H9 (cell line): ENCODE data around the gene ATP1A4. TPM values are rescaled to one million over a fixed set of nuclear protein-coding genes. Genes with fewer than 3 reads are reported as not detected.

ENCODE experiments used
- DNase-seq: peaks from one replicate; pipeline ENCODE4 v3.0.0-alpha.2; 2017
- H2AFZ ChIP-seq: one replicate; pipeline ENCODE4 v1.6.1; 2013; ENCODE audit warnings: mild to moderate bottlenecking, low read length, control low read depth, moderate library complexity
- H2AK5ac ChIP-seq: 2 replicates; pipeline ENCODE4 v1.6.1; 2013; ENCODE audit warnings: low read length, control low read depth, mixed read lengths; ENCODE audit not compliant: insufficient read length
- H2BK120ac ChIP-seq: one replicate; pipeline ENCODE4 v1.6.1; 2013; ENCODE audit warnings: low read depth, mild to moderate bottlenecking, low read length, control low read depth, inconsistent platforms; ENCODE audit not compliant: poor library complexity, severe bottlenecking
- H2BK12ac ChIP-seq: 2 replicates; pipeline ENCODE4 v1.6.1; 2013; ENCODE audit warnings: low read length, control low read depth, mixed read lengths, low read depth; ENCODE audit not compliant: insufficient read length
- H2BK15ac ChIP-seq: 2 replicates; pipeline ENCODE4 v1.6.1; 2013; ENCODE audit warnings: low read depth, low read length, control low read depth
- H2BK20ac ChIP-seq: one replicate; pipeline ENCODE4 v1.6.1; 2013; ENCODE audit warnings: low read depth, mild to moderate bottlenecking, low read length, control low read depth, inconsistent platforms; ENCODE audit not compliant: poor library complexity, severe bottlenecking
- H2BK5ac ChIP-seq: 2 replicates; pipeline ENCODE4 v1.6.1; 2013; ENCODE audit warnings: low read length, control low read depth, mixed read lengths; ENCODE audit not compliant: insufficient read length
- H3K14ac ChIP-seq: 2 replicates; pipeline ENCODE4 v1.6.1; 2013; ENCODE audit warnings: low read length, control low read depth; ENCODE audit not compliant: insufficient read depth
- H3K18ac ChIP-seq: 2 replicates; pipeline ENCODE4 v1.6.1; 2013; ENCODE audit warnings: low read depth, mild to moderate bottlenecking, mixed read lengths, low read length, control low read depth; ENCODE audit not compliant: insufficient read length
- H3K23ac ChIP-seq: 2 replicates; pipeline ENCODE4 v1.6.1; 2013; ENCODE audit warnings: low read length, control low read depth, mixed read lengths, low read depth; ENCODE audit not compliant: insufficient read length
- H3K23me2 ChIP-seq: 2 replicates; pipeline ENCODE4 v1.6.1; 2013; ENCODE audit warnings: low read depth, mild to moderate bottlenecking, mixed read lengths, low read length, control low read depth; ENCODE audit not compliant: insufficient read length, poor library complexity, severe bottlenecking
- H3K27ac ChIP-seq: 2 replicates; pipeline ENCODE4 v1.5.1; 2013; ENCODE audit warnings: low read length, control low read depth, mixed read lengths, low read depth; ENCODE audit not compliant: insufficient read length
- H3K27me3 ChIP-seq: 2 replicates; pipeline ENCODE4 v1.6.1; 2013; ENCODE audit warnings: low read length, control low read depth, inconsistent platforms; ENCODE audit not compliant: insufficient read depth
- H3K4ac ChIP-seq: 2 replicates; pipeline ENCODE4 v1.6.1; 2013; ENCODE audit warnings: low read depth, mild to moderate bottlenecking, control low read depth, inconsistent platforms, low read length, moderate library complexity
- H3K4me1 ChIP-seq: 2 replicates; pipeline ENCODE4 v1.6.1; 2013; ENCODE audit warnings: low read length, control low read depth, inconsistent platforms; ENCODE audit not compliant: insufficient read depth
- H3K4me2 ChIP-seq: 2 replicates; pipeline ENCODE4 v1.6.1; 2013; ENCODE audit warnings: low read length, control low read depth, mixed read lengths; ENCODE audit not compliant: insufficient read length, insufficient read depth
- H3K56ac ChIP-seq: 2 replicates; pipeline ENCODE4 v1.6.1; 2013; ENCODE audit warnings: low read depth, mild to moderate bottlenecking, mixed read lengths, low read length, control low read depth; ENCODE audit not compliant: insufficient read length
- H3K79me1 ChIP-seq: 2 replicates; pipeline ENCODE4 v1.6.1; 2013; ENCODE audit warnings: low read depth, mild to moderate bottlenecking, moderate library complexity, low read length, control low read depth, inconsistent platforms; ENCODE audit not compliant: insufficient read depth, poor library complexity, severe bottlenecking
- H3K79me2 ChIP-seq: 2 replicates; pipeline ENCODE4 v1.6.1; 2013; ENCODE audit warnings: low read length, control low read depth, inconsistent platforms; ENCODE audit not compliant: insufficient read depth
- H3K9ac ChIP-seq: 2 replicates; pipeline ENCODE4 v1.6.1; 2013; ENCODE audit warnings: low read length, control low read depth, mixed read lengths; ENCODE audit not compliant: insufficient read length; ENCODE audit errors: extremely low read depth
- H3K9me3 ChIP-seq: one replicate; pipeline ENCODE4 v1.6.1; 2013; ENCODE audit warnings: low read depth, low read length, inconsistent platforms; ENCODE audit not compliant: control insufficient read depth
- H3T11ph ChIP-seq: one replicate; pipeline ENCODE4 v1.6.1; 2013; ENCODE audit warnings: mild to moderate bottlenecking, low read length, control low read depth, inconsistent platforms
- H4K20me1 ChIP-seq: one replicate; pipeline ENCODE4 v1.6.1; 2013; ENCODE audit not compliant: control insufficient read depth, insufficient read length, insufficient read depth
- H4K5ac ChIP-seq: 2 replicates; pipeline ENCODE4 v1.6.1; 2013; ENCODE audit warnings: low read depth, mild to moderate bottlenecking, mixed read lengths, low read length, control low read depth; ENCODE audit not compliant: insufficient read length
- H4K8ac ChIP-seq: replicated peaks from 2 replicates; pipeline ENCODE4 v1.6.1; 2013; ENCODE audit warnings: low read length, control low read depth, mixed read lengths, low read depth; ENCODE audit not compliant: insufficient read length
- H4K91ac ChIP-seq: 2 replicates; pipeline ENCODE4 v1.6.1; 2013; ENCODE audit warnings: low read depth, mild to moderate bottlenecking, moderate library complexity, mixed read lengths, low read length, control low read depth; ENCODE audit not compliant: insufficient read length
- H3K27ac Mint-ChIP-seq, 3 experiments: 2 replicates in 2 of 3; 3 replicates in 1 of 3; pipeline ENCODE4 v1.8.0; 2020 to 2021; ENCODE audit warnings: mixed read lengths in 3 of 3, mild to moderate bottlenecking in 1 of 3, moderate library complexity in 1 of 3
- H3K27me3 Mint-ChIP-seq: 2 replicates; pipeline ENCODE4 v1.8.0; 2021; ENCODE audit warnings: low read depth, mild to moderate bottlenecking, moderate library complexity, mixed read lengths
- H3K36me3 Mint-ChIP-seq, 3 experiments: 2 replicates in 2 of 3; 3 replicates in 1 of 3; pipeline ENCODE4 v1.8.0; 2020 to 2021; ENCODE audit warnings: low read depth in 3 of 3, mixed read lengths in 3 of 3; ENCODE audit not compliant: insufficient read depth in 1 of 3
- H3K4me1 Mint-ChIP-seq, 2 experiments: 2 replicates each; pipeline ENCODE4 v1.8.0; 2020; ENCODE audit warnings: mixed read lengths in 2 of 2
- H3K4me3 Mint-ChIP-seq, 2 experiments: 2 replicates in 1 of 2; 3 replicates in 1 of 2; pipeline ENCODE4 v1.8.0; 2020 to 2021; ENCODE audit warnings: mild to moderate bottlenecking in 2 of 2, mixed read lengths in 2 of 2, moderate library complexity in 1 of 2
- H3K9me3 Mint-ChIP-seq, 2 experiments: 2 replicates in 1 of 2; 3 replicates in 1 of 2; pipeline ENCODE4 v1.8.0; 2020; ENCODE audit warnings: mild to moderate bottlenecking in 2 of 2, mixed read lengths in 2 of 2, moderate library complexity in 1 of 2
- CTCF ChIP-seq: fragments of 200-600 bp; sonication (generic); conservative IDR thresholded peaks from 3 replicates; pipeline ENCODE4 v1.8.0; 2021; ENCODE audit warnings: antibody characterized with exemption, mild to moderate bottlenecking
- WGBS: extraction: QIAGEN DNeasy Blood & Tissue Kit; methylation state at CpG from one replicate; pipeline ENCODE4 v1.1.7; 2013; ENCODE audit warnings: missing lambda C conversion rate, low lambda C conversion rate, mixed read lengths; ENCODE audit not compliant: insufficient read length; ENCODE audit errors: extremely low coverage; 5-methylcytosine and 5-hydroxymethylcytosine counted together
- total RNA-seq: library from RNA; stranded (reverse); gene quantifications from 2 replicates; pipeline ENCODE4 v1.2.1, GENCODE V29; 2021

Gene ATP1A4
- total RNA-seq, 1 experiment from 2014 or later, result 0.20 TPM

GRCh38 chr1:160227561-160227960, 76.2 kb downstream of the ATP1A4 start:
- H2BK12ac ChIP-seq, result no peak overlapping the region
- Mint-ChIP-seq H3K4me3 (no peak overlapping the region), H3K27ac (no peak overlapping the region), H3K27me3 (no peaks in the 10 kb centered on the region), H3K4me1 (no peaks in the 10 kb centered on the region), H3K9me3 (no peaks in the 10 kb centered on the region), H3K36me3 (peaks cover 26 to 64% (median 40%) of the 10 kb centered on the region in 3 experiments; a peak in 6 of 7 replicates)
- H3K23me2 ChIP-seq, result no peaks in the 10 kb centered on the region
- no peak overlapping the region for H2BK20ac ChIP-seq
- TF ChIP-seq CTCF, result no peak
- H3K14ac ChIP-seq, result no peak overlapping the region
- no peak overlapping the region for H4K91ac ChIP-seq
- DNase-seq, result no peak
- H3K4me1 ChIP-seq, result no peaks in the 10 kb centered on the region
- H4K8ac ChIP-seq, result no peak overlapping the region
- no peaks in the 10 kb centered on the region for H3K79me2 ChIP-seq
- no peak overlapping the region for H3K23ac ChIP-seq
- H3K18ac ChIP-seq, result no peak overlapping the region
- no peak overlapping the region for H4K5ac ChIP-seq
- no peak overlapping the region for H2AFZ ChIP-seq
- no peak overlapping the region for H3K27ac ChIP-seq
- H2BK120ac ChIP-seq, result no peak overlapping the region
- no peak overlapping the region for H3T11ph ChIP-seq
- H4K20me1 ChIP-seq, result no peaks in the 10 kb centered on the region
- no peaks in the 10 kb centered on the region for H3K9me3 ChIP-seq
- H2AK5ac ChIP-seq, result no peak overlapping the region
- H2BK15ac ChIP-seq, result no peak overlapping the region
- no peaks in the 10 kb centered on the region for H3K27me3 ChIP-seq
- no CpG with 5 or more reads among the region's 1 CpG for WGBS
- no peaks in the 10 kb centered on the region for H3K79me1 ChIP-seq
- no peak overlapping the region for H3K4ac ChIP-seq
- no peak overlapping the region for H3K56ac ChIP-seq
- H3K9ac ChIP-seq, result no peak overlapping the region
- H3K4me2 ChIP-seq, result no peak overlapping the region
- no peak overlapping the region for H2BK5ac ChIP-seq
